GM20431 (cell line): ENCODE data around the gene CLINT1.

Experiments
- in situ Hi-C: fragments of 300-500 bp; cut with MseI, MboI; formaldehyde crosslinking; loops from one replicate; pipeline ENCODE4 v1.15.0; 2020; ENCODE audit warnings: low sequenced_read_pairs; ENCODE audit not compliant: unreplicated experiment

The CLINT1 gene

GRCh38 chr5:157821822-157822622 is 36.9 kb downstream of the CLINT1 start:
- in situ Hi-C loops, result loop anchor here (25.0 kb wide), 1 partner anchor 115 kb away; no protein-coding TSS in a partner anchor

- in situ Hi-C loops, result loop anchor here (25.0 kb wide), 1 partner anchor 116 kb away; no protein-coding TSS in a partner anchor
These were observed 37.5 kb downstream of the CLINT1 start for GRCh38 chr5:157821405-157821804.

GRCh38 chr5:157820593-157821252 is 38.2 kb downstream of the CLINT1 start:
- in situ Hi-C loops, result loop anchor here (25.0 kb wide), 1 partner anchor 117 kb away; no protein-coding TSS in a partner anchor

GRCh38 chr5:157819502-157820115 is 39.3 kb downstream of the CLINT1 start:
- in situ Hi-C loops, result loop anchor here (25.0 kb wide), 1 partner anchor 118 kb away; no protein-coding TSS in a partner anchor

- in situ Hi-C loops, result loop anchor here (25.0 kb wide), 1 partner anchor 119 kb away; no protein-coding TSS in a partner anchor
These were observed 40.6 kb downstream of the CLINT1 start for GRCh38 chr5:157818368-157818767.

GRCh38 chr5:157817928-157818327 is 41.0 kb downstream of the CLINT1 start:
- in situ Hi-C loops, result loop anchor here (25.0 kb wide), 1 partner anchor 119 kb away; no protein-coding TSS in a partner anchor

GRCh38 chr5:157817387-157817702 is 41.6 kb downstream of the CLINT1 start:
- in situ Hi-C loops, result loop anchor here (25.0 kb wide), 1 partner anchor 120 kb away; no protein-coding TSS in a partner anchor

- in situ Hi-C loops, result loop anchor here (25.0 kb wide), 1 partner anchor 120 kb away; no protein-coding TSS in a partner anchor
These were observed 42.1 kb downstream of the CLINT1 start for GRCh38 chr5:157816682-157817386.

- in situ Hi-C loops, result loop anchor here (25.0 kb wide), 1 partner anchor 125 kb away; no protein-coding TSS in a partner anchor
These were observed 46.9 kb downstream of the CLINT1 start for GRCh38 chr5:157812086-157812485.

GRCh38 chr5:157808043-157808442 is 50.9 kb downstream of the CLINT1 start:
- in situ Hi-C loops, result loop anchor here (25.0 kb wide), 1 partner anchor 129 kb away; no protein-coding TSS in a partner anchor

GRCh38 chr5:157802736-157803135 is 56.2 kb downstream of the CLINT1 start:
- in situ Hi-C loops, result loop anchor here (25.0 kb wide), 1 partner anchor 135 kb away; no protein-coding TSS in a partner anchor

GRCh38 chr5:157800137-157800536 is 58.8 kb downstream of the CLINT1 start:
- in situ Hi-C loops, result loop anchor here (25.0 kb wide), 1 partner anchor 137 kb away; no protein-coding TSS in a partner anchor

- in situ Hi-C loops, result no loop called here
These were observed 59.4 kb downstream of the CLINT1 start for GRCh38 chr5:157799578-157799977.

GRCh38 chr5:157793301-157793700 is 65.6 kb downstream of the CLINT1 start:
- in situ Hi-C loops, result no loop called here

- in situ Hi-C loops, result no loop called here
These were observed 73.1 kb downstream of the CLINT1 start for GRCh38 chr5:157785801-157786200.

- in situ Hi-C loops, result no loop called here
These were observed 79.7 kb downstream of the CLINT1 start for GRCh38 chr5:157779221-157779620.

- in situ Hi-C loops, result no loop called here
These were observed 80.7 kb downstream of the CLINT1 start for GRCh38 chr5:157778121-157778805.

GRCh38 chr5:157772127-157772526 is 86.8 kb downstream of the CLINT1 start:
- in situ Hi-C loops, result no loop called here

GRCh38 chr5:157770665-157771064 is 88.3 kb downstream of the CLINT1 start:
- in situ Hi-C loops, result no loop called here
